HepG2 (cell line): ENCODE measurements around the gene LRRC45. TPM values are rescaled to one million over a fixed set of nuclear protein-coding genes. Genes with fewer than 3 reads are reported as not detected.

Experiments
- FOXJ3 ChIP-seq: sonication (generic); formaldehyde crosslinking; IDR thresholded peaks from 2 replicates; pipeline ENCODE4 v1.4.0; 2020; ENCODE audit warnings: missing genetic modification reagents, mild to moderate bottlenecking, borderline replicate concordance
- GLMP ChIP-seq: sonication (generic); formaldehyde crosslinking; IDR thresholded peaks from 2 replicates; pipeline ENCODE4 v1.9.0; 2021; ENCODE audit warnings: missing genetic modification reagents, mild to moderate bottlenecking, borderline replicate concordance
- LCORL ChIP-seq, 2 experiments: fragments of 450-650 bp in 1 of 2; sonication (generic) in 1 of 2; formaldehyde crosslinking in 1 of 2; IDR thresholded peaks; 2 replicates each; pipeline versions ENCODE4 v1.5.0 to v1.6.1; 2017 to 2020; ENCODE audit warnings: antibody characterized with exemption in 1 of 2, missing genetic modification reagents in 1 of 2
- MAFK ChIP-seq, 2 experiments: IDR thresholded peaks in 1 of 2; conservative IDR thresholded peaks in 1 of 2; 2 replicates each; pipeline ENCODE4 v1.6.1; 2011; ENCODE audit warnings: improper control_type of control experiment in 2 of 2, low read length in 2 of 2
- NR3C1 ChIP-seq: sonication (generic); formaldehyde crosslinking; IDR thresholded peaks from 2 replicates; pipeline ENCODE4 v1.4.0; 2020; ENCODE audit warnings: missing genetic modification reagents
- PHF21A ChIP-seq: sonication (generic); formaldehyde crosslinking; IDR thresholded peaks from 2 replicates; pipeline ENCODE4 v1.5.0; 2020; ENCODE audit warnings: mild to moderate bottlenecking, missing genetic modification reagents
- ZBTB14 ChIP-seq: sonication (generic); formaldehyde crosslinking; IDR thresholded peaks from 2 replicates; pipeline ENCODE4 v1.4.0; 2020; ENCODE audit warnings: missing genetic modification reagents
- ZMYM2 ChIP-seq: sonication (generic); formaldehyde crosslinking; IDR thresholded peaks from 2 replicates; pipeline ENCODE4 v1.8.0; 2022; ENCODE audit warnings: mild to moderate bottlenecking, missing genetic modification reagents
- ZNF367 ChIP-seq: sonication (generic); formaldehyde crosslinking; IDR thresholded peaks from 2 replicates; pipeline ENCODE4 v1.4.0; 2020; ENCODE audit warnings: missing genetic modification reagents, borderline replicate concordance
- ZNF430 ChIP-seq: sonication (generic); formaldehyde crosslinking; IDR thresholded peaks from 2 replicates; pipeline ENCODE4 v1.9.0; 2021; ENCODE audit warnings: mild to moderate bottlenecking, missing genetic modification reagents
- ZNF496 ChIP-seq: sonication (generic); formaldehyde crosslinking; IDR thresholded peaks from 2 replicates; pipeline ENCODE4 v1.8.1; 2023; ENCODE audit warnings: mild to moderate bottlenecking, moderate library complexity, missing genetic modification reagents; ENCODE audit not compliant: insufficient replicate concordance
- ZNF503 ChIP-seq: sonication (generic); formaldehyde crosslinking; IDR thresholded peaks from 2 replicates; pipeline ENCODE4 v1.4.0; 2020; ENCODE audit warnings: missing genetic modification reagents
- ZNF569 ChIP-seq: sonication (generic); formaldehyde crosslinking; IDR thresholded peaks from 2 replicates; pipeline ENCODE4 v1.5.0; 2020; ENCODE audit warnings: mild to moderate bottlenecking, missing genetic modification reagents, moderate library complexity, borderline replicate concordance
- ZNF720 ChIP-seq: sonication (generic); formaldehyde crosslinking; IDR thresholded peaks from 2 replicates; pipeline ENCODE4 v1.4.0; 2020; ENCODE audit warnings: missing genetic modification reagents
- ZNF75D ChIP-seq: sonication (generic); formaldehyde crosslinking; IDR thresholded peaks from 2 replicates; pipeline ENCODE4 v1.8.1; 2023; ENCODE audit warnings: missing genetic modification reagents, mild to moderate bottlenecking, borderline replicate concordance
- ZNF766 ChIP-seq: sonication (generic); formaldehyde crosslinking; IDR thresholded peaks from 2 replicates; pipeline ENCODE4 v1.5.0; 2020; ENCODE audit warnings: missing genetic modification reagents, borderline replicate concordance
- ZNF850 ChIP-seq: sonication (generic); formaldehyde crosslinking; conservative IDR thresholded peaks from 2 replicates; pipeline ENCODE4 v1.9.0; 2021; ENCODE audit warnings: mild to moderate bottlenecking, missing genetic modification reagents
- polyA plus RNA-seq, 8 experiments: library from polyadenylated mRNA; depleted of rRNA in 3 of 8; stranded (reverse) in 7 of 8; unstranded in 1 of 8; fragments of >200 nt; fragmentation: Illumina TruSeq in 4 of 8; extraction: Trizol in 4 of 8; gene quantifications; 2 replicates each; pipeline versions ENCODE4 v1.2.1 to v1.2.3, GENCODE V29; 2011 to 2016; ENCODE audit warnings: low read depth in 4 of 8, missing spikeins in 1 of 8, mixed read lengths in 1 of 8; ENCODE audit not compliant: insufficient read depth in 1 of 8
- total RNA-seq, 5 experiments: library from RNA; depleted of rRNA; stranded (reverse); fragments of >200 nt; fragmentation: Illumina TruSeq; extraction: Trizol; gene quantifications; 2 replicates each; pipeline ENCODE4 v1.2.3, GENCODE V29; 2016; ENCODE audit warnings: low read depth in 1 of 5
- TF ChIP-seq, protein P1 (sequence below): IDR thresholded peaks from 2 replicates; pipeline ENCODE4 v1.6.1; 2012; ENCODE audit warnings: low read length, improper control_type of control experiment

LRRC45 gene
- total and polyA plus RNA-seq, 2 of the 13 experiments (the other 11 are each of a cell fraction or from before 2014, with no cell fraction given) = 11.6 to 48.1 TPM

GRCh38 chr17:81991684-81992305 is 31.3 kb upstream of the LRRC45 start (continued):
- TF ChIP-seq, protein P1, sequence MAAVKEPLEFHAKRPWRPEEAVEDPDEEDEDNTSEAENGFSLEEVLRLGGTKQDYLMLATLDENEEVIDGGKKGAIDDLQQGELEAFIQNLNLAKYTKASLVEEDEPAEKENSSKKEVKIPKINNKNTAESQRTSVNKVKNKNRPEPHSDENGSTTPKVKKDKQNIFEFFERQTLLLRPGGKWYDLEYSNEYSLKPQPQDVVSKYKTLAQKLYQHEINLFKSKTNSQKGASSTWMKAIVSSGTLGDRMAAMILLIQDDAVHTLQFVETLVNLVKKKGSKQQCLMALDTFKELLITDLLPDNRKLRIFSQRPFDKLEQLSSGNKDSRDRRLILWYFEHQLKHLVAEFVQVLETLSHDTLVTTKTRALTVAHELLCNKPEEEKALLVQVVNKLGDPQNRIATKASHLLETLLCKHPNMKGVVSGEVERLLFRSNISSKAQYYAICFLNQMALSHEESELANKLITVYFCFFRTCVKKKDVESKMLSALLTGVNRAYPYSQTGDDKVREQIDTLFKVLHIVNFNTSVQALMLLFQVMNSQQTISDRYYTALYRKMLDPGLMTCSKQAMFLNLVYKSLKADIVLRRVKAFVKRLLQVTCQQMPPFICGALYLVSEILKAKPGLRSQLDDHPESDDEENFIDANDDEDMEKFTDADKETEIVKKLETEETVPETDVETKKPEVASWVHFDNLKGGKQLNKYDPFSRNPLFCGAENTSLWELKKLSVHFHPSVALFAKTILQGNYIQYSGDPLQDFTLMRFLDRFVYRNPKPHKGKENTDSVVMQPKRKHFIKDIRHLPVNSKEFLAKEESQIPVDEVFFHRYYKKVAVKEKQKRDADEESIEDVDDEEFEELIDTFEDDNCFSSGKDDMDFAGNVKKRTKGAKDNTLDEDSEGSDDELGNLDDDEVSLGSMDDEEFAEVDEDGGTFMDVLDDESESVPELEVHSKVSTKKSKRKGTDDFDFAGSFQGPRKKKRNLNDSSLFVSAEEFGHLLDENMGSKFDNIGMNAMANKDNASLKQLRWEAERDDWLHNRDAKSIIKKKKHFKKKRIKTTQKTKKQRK = no peak
- TF ChIP-seq ZNF496 (no peak), ZNF503 (CRISPR knock-in tag) (peak; percentile 54), FOXJ3 (CRISPR knock-in tag) (peak; percentile 89), ZBTB14 (CRISPR knock-in tag) (peak; percentile 21; the same call in 1 of the 2 replicates), MAFK (conservative IDR thresholded peaks at IDR 0.05 in 1 of 2, IDR thresholded peaks at IDR 0.05 in 1 of 2; ENCODE audit: low read length in 2 of 2) (0 out of 4 replicates have a peak, but pooled peaks have one; percentile 4 to 10), NR3C1 (CRISPR knock-in tag) (peak; percentile 52; the same call in 1 of the 2 replicates), ZNF367 (peak; percentile 80; the same call in 1 of the 2 replicates), ZNF850 (no peak), ZMYM2 (CRISPR knock-in tag) (0 out of 2 replicates have a peak, but pooled peaks have one; percentile 61), ZNF430 (CRISPR knock-in tag) (no peak; the same call in 1 of the 2 replicates), GLMP (CRISPR knock-in tag) (no peak; the same call in 1 of the 2 replicates), ZNF569 (no peak; the same call in 1 of the 2 replicates), ZNF75D (CRISPR knock-in tag) (peak; percentile 11; the same call in 1 of the 2 replicates), LCORL (IDR thresholded peaks at IDR 0.05) (no peak), LCORL (CRISPR knock-in tag; IDR thresholded peaks at IDR 0.05) (peak; percentile 76), ZNF720 (CRISPR knock-in tag) (0 out of 2 replicates have a peak, but pooled peaks have one; percentile 42), PHF21A (CRISPR knock-in tag) (peak; percentile 98), ZNF766 (CRISPR knock-in tag) (peak; percentile 60; the same call in 1 of the 2 replicates)
